ENCODE results near the gene INPP5D.

The INPP5D gene

DNA sequence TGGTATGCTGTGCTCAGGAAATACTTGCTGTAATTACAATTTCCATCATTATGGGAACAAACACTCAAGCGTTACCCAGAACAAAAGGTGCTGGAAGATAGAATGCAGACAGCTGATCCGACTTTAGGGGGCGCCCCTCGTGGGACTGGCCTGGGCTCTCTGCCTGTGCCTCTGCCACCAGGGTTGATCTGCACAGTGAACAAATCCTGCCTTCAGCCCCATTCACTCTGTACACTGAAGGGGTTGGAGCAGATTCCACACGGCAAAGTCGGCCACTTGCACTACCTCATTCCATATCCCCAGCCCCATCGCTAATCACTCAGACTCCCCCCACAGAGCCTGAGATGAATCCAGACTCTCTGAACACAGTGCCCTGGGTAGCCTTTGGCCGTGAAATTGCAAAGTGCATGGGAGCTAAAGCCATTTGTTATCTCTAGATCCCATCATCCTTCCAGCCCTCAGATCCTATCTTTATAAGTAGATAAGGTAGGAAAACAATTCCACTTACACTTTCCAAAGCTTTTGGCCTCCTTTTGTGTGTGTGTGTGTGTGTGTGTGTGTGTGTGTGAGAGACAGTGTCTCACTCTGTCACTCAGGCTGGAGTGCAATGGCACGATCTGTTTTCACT lies 69.3 kb downstream of the INPP5D start:
- TF ChIP-seq, protein P1, sequence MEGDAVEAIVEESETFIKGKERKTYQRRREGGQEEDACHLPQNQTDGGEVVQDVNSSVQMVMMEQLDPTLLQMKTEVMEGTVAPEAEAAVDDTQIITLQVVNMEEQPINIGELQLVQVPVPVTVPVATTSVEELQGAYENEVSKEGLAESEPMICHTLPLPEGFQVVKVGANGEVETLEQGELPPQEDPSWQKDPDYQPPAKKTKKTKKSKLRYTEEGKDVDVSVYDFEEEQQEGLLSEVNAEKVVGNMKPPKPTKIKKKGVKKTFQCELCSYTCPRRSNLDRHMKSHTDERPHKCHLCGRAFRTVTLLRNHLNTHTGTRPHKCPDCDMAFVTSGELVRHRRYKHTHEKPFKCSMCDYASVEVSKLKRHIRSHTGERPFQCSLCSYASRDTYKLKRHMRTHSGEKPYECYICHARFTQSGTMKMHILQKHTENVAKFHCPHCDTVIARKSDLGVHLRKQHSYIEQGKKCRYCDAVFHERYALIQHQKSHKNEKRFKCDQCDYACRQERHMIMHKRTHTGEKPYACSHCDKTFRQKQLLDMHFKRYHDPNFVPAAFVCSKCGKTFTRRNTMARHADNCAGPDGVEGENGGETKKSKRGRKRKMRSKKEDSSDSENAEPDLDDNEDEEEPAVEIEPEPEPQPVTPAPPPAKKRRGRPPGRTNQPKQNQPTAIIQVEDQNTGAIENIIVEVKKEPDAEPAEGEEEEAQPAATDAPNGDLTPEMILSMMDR (IDR thresholded peaks at IDR 0.05; ENCODE audit: low read depth, low read length): no peak; the same call in 1 of the 2 replicates
- no peak for DNase-seq (ENCODE audit: extremely low read depth, low read depth)

DNA sequence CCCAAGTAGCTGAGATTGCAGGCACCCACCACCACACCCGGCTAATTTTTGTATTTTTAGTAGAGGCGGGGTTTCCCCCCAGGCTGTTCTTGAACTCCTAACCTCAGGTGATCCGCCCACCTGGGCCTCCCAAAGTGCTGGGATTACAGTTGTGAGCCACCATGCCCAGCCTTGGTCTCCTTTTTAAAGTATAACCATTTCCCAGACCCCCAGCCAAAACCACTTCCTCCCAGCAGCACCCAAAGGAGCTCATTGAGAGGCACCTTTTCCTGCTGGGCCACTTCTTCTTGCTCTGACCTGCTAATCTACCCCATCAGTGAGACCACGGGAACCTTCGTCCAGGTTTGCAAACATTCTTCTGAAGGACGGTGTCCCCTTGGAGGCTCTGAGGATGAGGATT lies 69.9 kb downstream of the INPP5D start:
- no peak for DNase-seq (ENCODE audit: extremely low read depth, low read depth)

DNA sequence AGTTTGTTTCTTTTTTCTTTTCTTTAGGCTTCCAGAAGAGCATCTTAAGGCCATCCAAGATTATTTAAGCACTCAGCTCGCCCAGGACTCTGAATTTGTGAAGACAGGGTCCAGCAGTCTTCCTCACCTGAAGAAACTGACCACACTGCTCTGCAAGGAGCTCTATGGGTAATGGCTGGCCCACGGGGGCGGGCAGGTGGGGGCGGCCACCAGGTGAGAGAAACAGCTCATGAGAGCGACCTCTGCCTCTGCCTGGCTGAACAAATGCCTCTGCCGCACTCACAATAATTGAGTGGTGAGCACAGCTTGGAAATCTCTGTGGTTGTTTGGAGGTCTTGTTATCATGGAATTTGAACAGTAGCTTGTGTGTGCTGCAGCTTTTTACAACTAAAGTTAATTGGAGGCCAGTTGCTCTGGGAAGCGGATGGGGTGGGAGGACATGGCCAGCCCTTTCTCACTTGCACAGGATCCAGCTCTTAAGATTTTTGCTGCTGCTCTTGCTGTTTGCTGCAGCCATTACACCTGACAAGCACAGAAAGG lies 70.4 kb downstream of the INPP5D start:
- no peak for DNase-seq (ENCODE audit: extremely low read depth, low read depth)
- TF ChIP-seq, protein P1 (IDR thresholded peaks at IDR 0.05; ENCODE audit: low read depth, low read length): no peak

More for the DNA sequence above, 69.9 kb downstream of the INPP5D start:
- TF ChIP-seq, protein P1 (IDR thresholded peaks at IDR 0.05; ENCODE audit: low read depth, low read length): no peak

DNA sequence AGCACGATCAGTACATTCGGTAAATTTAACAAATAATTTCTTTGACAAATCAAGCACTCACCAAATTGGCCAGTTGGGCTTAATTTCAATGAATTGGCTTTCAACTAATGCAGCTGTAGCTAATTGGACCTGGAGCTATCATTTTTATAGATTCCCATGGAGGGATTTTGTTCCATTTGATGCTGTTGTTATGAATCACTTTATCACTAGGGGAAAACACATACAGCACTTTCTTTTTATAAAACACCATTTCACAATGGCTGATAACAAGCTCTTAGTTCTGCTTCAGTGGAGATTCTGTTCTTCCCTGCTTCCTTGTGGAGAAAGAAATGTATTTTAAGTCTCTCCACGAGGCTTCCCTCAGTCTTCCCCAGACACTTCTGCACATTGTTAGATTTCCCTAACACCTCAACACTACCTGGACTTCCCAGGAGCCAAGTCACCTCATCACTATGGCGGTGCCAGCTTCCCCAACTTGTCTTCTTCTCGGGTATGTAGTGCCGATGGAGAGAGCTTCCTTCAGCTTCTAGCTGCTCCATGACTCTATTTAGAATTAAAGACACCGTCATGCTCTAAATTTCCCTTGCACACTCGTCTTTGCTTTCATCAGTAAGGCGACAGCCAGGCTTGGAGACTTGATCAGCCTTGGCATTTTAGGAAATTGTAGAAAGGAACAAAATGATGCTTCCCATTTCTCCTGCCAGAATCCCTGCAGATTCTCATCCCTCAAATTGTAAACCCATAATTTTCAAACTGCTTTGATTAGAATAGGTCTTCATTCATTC lies 72.0 kb downstream of the INPP5D start:
- TF ChIP-seq, protein P1 (IDR thresholded peaks at IDR 0.05; ENCODE audit: low read depth, low read length): no peak
- no peak for DNase-seq (ENCODE audit: extremely low read depth, low read depth)

DNA sequence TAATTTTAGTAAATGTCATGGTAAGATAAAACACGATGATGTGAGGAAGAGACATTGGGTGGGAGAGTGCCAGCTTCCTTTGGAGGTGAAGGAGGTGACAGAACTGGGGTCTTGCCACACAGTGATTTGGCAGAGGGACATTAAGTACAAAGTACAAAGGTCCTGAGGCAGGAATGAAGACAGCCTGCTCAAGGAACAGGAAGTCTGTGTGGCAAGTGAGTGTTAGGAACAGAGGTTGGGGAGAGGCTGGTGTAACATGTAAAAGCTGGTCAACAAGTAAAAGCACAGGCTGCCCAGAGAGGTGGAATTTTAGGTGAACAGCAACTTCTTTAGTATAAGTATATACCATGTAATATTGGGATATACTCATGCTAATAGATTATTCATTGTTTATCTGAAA lies 73.1 kb downstream of the INPP5D start:
- DNase-seq (ENCODE audit: extremely low read depth, low read depth): no peak
- TF ChIP-seq, protein P1 (IDR thresholded peaks at IDR 0.05; ENCODE audit: low read depth, low read length): no peak

DNA sequence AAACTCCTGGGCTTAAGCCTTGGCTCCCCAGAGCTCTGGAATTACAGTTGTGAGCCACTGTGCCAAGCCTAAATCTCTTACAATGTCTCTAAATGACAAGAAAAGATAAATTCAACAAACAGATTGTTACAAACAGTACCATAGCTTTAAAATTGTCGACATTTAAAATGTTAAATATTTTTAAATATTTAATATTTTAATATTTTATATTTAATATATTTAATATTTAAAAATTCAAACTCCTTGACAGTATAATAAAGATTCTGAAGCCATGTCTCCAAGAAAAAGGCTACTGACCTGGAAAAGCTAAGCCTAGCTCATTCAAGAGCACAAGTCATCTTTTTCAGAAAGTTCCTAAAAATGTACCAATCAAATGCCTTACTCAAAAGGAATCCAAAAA lies 75.3 kb downstream of the INPP5D start:
- TF ChIP-seq, protein P1 (IDR thresholded peaks at IDR 0.05; ENCODE audit: low read depth, low read length): no peak
- DNase-seq (ENCODE audit: extremely low read depth, low read depth): no peak

DNA sequence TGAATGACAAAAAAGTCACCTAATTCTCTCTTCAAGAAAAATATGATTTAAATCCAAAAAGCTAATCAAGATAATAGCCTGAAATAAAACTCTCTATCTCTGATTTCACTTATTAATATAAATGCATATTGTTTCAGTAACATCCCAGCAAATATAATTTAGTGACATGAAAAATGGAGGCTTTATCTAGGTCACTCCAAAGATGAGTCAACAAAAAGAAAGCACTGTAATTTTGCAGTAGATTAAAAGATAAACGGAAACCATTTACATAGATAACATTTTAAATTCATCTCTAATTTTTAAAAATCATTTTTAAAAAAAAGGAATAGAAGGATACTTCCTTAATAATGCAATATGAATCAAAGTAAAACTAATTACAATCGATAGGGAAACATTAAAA lies 76.9 kb downstream of the INPP5D start:
- TF ChIP-seq, protein P1 (IDR thresholded peaks at IDR 0.05; ENCODE audit: low read depth, low read length): no peak
- DNase-seq (ENCODE audit: extremely low read depth, low read depth): no peak
